GM21717 (cell line): ENCODE results near the gene UROC1.

ENCODE experiments used
- ATAC-seq: cut with Tn5 transposase; IDR thresholded peaks from one replicate; pipeline ENCODE4 v1.9.1; 2021; ENCODE audit warnings: mild to moderate bottlenecking, moderate library complexity; ENCODE audit not compliant: unreplicated experiment

UROC1 gene

GRCh38 chr3:126517986-126518778 lies 609 bp upstream of the UROC1 start:
- no peak for ATAC-seq

GRCh38 chr3:126516936-126517290 lies 660 bp downstream of the UROC1 start:
- no peak for ATAC-seq

GRCh38 chr3:126516152-126516935 lies 1.2 kb downstream of the UROC1 start:
- no peak for ATAC-seq

GRCh38 chr3:126515066-126515706 lies 2.4 kb downstream of the UROC1 start:
- ATAC-seq = no peak

GRCh38 chr3:126514161-126514560 lies 3.4 kb downstream of the UROC1 start:
- no peak for ATAC-seq

GRCh38 chr3:126512916-126513650 lies 4.5 kb downstream of the UROC1 start:
- ATAC-seq = no peak

GRCh38 chr3:126512026-126512425 lies 5.5 kb downstream of the UROC1 start:
- no peak for ATAC-seq

- no peak for ATAC-seq
Measured at GRCh38 chr3:126511291-126511690, 6.3 kb downstream of the UROC1 start.

GRCh38 chr3:126510308-126510910 lies 7.2 kb downstream of the UROC1 start:
- ATAC-seq = no peak

- no peak for ATAC-seq
Measured at GRCh38 chr3:126509597-126510307, 7.8 kb downstream of the UROC1 start.

- no peak for ATAC-seq
Measured at GRCh38 chr3:126508564-126508964, 9.0 kb downstream of the UROC1 start.

GRCh38 chr3:126507886-126508285 lies 9.7 kb downstream of the UROC1 start:
- ATAC-seq = no peak

- ATAC-seq = no peak
Measured at GRCh38 chr3:126503701-126504100, 13.9 kb downstream of the UROC1 start.

- ATAC-seq = no peak
Measured at GRCh38 chr3:126502656-126503055, 14.9 kb downstream of the UROC1 start.

- ATAC-seq = no peak
Measured at GRCh38 chr3:126501736-126502135, 15.8 kb downstream of the UROC1 start.

- no peak for ATAC-seq
Measured at GRCh38 chr3:126501054-126501453, 16.5 kb downstream of the UROC1 start.

- ATAC-seq = no peak
Measured at GRCh38 chr3:126500016-126500415, 17.6 kb downstream of the UROC1 start.

- ATAC-seq = no peak
Measured at GRCh38 chr3:126499401-126499800, 18.2 kb downstream of the UROC1 start.

GRCh38 chr3:126498929-126499328 lies 18.6 kb downstream of the UROC1 start:
- no peak for ATAC-seq

- no peak for ATAC-seq
Measured at GRCh38 chr3:126498461-126498860, 19.1 kb downstream of the UROC1 start.
